ENCODE data around the gene GYS2.

The GYS2 gene

DNA sequence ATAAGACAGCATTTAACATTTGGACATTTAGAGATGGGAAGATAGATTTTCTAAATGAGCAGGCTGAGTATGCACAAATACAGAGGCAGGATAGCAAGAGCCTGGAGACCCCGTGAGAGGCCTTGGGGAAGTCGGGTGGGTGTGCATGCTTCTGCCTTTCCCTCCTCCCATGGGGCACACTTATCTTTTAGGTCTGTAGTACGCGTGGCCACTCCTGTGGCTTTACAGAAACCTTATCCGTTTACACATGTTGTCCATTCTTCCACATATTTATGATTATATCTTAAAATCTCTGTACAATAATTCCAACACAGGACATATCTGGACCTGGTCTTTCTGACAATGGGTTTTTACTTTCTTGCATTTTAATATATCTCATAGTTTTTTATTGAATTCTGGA is 33.6 kb downstream of the GYS2 start:
- no peak overlapping the region for H3K4me3 ChIP-seq (ENCODE audit: low read depth, low read length)
- TF ChIP-seq, protein P1, sequence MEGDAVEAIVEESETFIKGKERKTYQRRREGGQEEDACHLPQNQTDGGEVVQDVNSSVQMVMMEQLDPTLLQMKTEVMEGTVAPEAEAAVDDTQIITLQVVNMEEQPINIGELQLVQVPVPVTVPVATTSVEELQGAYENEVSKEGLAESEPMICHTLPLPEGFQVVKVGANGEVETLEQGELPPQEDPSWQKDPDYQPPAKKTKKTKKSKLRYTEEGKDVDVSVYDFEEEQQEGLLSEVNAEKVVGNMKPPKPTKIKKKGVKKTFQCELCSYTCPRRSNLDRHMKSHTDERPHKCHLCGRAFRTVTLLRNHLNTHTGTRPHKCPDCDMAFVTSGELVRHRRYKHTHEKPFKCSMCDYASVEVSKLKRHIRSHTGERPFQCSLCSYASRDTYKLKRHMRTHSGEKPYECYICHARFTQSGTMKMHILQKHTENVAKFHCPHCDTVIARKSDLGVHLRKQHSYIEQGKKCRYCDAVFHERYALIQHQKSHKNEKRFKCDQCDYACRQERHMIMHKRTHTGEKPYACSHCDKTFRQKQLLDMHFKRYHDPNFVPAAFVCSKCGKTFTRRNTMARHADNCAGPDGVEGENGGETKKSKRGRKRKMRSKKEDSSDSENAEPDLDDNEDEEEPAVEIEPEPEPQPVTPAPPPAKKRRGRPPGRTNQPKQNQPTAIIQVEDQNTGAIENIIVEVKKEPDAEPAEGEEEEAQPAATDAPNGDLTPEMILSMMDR (IDR thresholded peaks at IDR 0.05; ENCODE audit: low read depth, low read length, missing control alignments), result no peak
- no peak for DNase-seq (ENCODE audit: low read depth)

DNA sequence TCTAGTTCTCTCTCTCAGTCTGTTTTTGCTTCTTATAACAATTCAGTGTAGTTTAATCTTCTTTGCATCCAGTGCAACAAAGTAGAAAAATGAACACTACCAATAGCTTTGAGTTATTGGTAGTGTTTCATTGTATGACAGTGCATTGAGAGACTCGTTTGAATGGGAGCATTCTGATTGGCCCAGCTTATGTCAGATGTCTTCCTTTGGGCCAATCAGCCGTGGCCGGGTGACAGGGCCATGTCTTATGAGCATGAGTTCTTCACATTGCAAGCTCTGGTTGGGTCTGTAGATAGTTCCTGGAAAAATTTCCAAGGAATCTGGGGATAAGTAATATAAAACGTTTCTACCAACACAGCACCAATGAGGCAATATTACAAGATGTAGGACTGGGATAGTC is 36.5 kb downstream of the GYS2 start:
- no peak for DNase-seq (ENCODE audit: low read depth)
- no peak overlapping the region for H3K4me3 ChIP-seq (ENCODE audit: low read depth, low read length)
- TF ChIP-seq, protein P1 (IDR thresholded peaks at IDR 0.05; ENCODE audit: low read depth, low read length, missing control alignments), result no peak

- TF ChIP-seq, protein P1 (IDR thresholded peaks at IDR 0.05; ENCODE audit: low read depth, low read length, missing control alignments), result no peak
- no peak for DNase-seq (ENCODE audit: low read depth)
- H3K4me3 ChIP-seq (ENCODE audit: low read depth, low read length), result no peak overlapping the region
These were observed 37.7 kb downstream of the GYS2 start for GRCh38 chr12:21566907-21567394.

GRCh38 chr12:21566223-21566906 is 38.3 kb downstream of the GYS2 start:
- no peak for DNase-seq (ENCODE audit: low read depth)
- TF ChIP-seq, protein P1 (IDR thresholded peaks at IDR 0.05; ENCODE audit: low read depth, low read length, missing control alignments), result no peak
- no peak overlapping the region for H3K4me3 ChIP-seq (ENCODE audit: low read depth, low read length)

GRCh38 chr12:21562859-21563258 is 41.8 kb downstream of the GYS2 start:
- TF ChIP-seq, protein P1 (IDR thresholded peaks at IDR 0.05; ENCODE audit: low read depth, low read length, missing control alignments), result no peak
- H3K4me3 ChIP-seq (ENCODE audit: low read depth, low read length), result no peak overlapping the region
- no peak for DNase-seq (ENCODE audit: low read depth)

DNA sequence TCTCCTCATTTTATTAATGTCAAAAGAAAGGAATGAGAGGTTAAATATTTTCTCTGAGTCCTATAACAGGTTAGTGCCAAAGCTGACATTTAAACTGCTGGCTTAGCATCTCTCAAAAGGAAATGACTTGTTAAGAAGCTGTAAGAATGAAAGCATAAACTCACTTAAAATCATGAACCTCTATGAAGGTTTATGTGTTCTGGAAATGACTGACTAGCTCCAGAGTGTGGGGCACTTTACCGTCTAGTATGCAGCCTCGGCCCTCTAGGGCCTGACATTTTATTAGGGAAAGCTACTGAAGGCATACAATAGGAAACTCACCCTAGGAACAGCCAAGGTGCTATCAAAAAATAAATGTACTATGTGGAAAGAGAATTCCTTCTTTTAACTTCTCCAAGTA is 43.5 kb downstream of the GYS2 start:
- H3K4me3 ChIP-seq (ENCODE audit: low read depth, low read length), result no peak overlapping the region
- TF ChIP-seq, protein P1 (IDR thresholded peaks at IDR 0.05; ENCODE audit: low read depth, low read length, missing control alignments), result no peak
- no peak for DNase-seq (ENCODE audit: low read depth)

Measured in GM12864 (cell line).